ENCODE data around the gene FHDC1.

GRCh38 chr4:153027866-153028265, 91.7 kb downstream of the FHDC1 start:
- TF ChIP-seq CTCF (IDR thresholded peaks at IDR 0.05) (no peak), ZFX (IDR thresholded peaks at IDR 0.05; ENCODE audit: borderline replicate concordance) (no peak)
